ENCODE measurements around the gene CHD6.

GRCh38 chr20:41615676-41616075, 2.5 kb downstream of the CHD6 start:
- TF ChIP-seq POLR2AphosphoS5 (IDR thresholded peaks at IDR 0.05; ENCODE audit: low read depth, low read length) (no peak), POLR2A (IDR thresholded peaks at IDR 0.05; ENCODE audit: low read depth, low read length) (no peak), TAF1 (IDR thresholded peaks at IDR 0.05; ENCODE audit: low read depth, low read length) (no peak), SPI1 (IDR thresholded peaks at IDR 0.05; ENCODE audit: low read depth, low read length) (no peak), POU2F2 (IDR thresholded peaks at IDR 0.05; ENCODE audit: low read depth, low read length) (no peak)

Measured in GM12891 (cell line).